Spleen (tissue), 11 donors: ENCODE measurements around the gene CCDC17. TPM values are rescaled to one million over a fixed set of nuclear protein-coding genes. Genes with fewer than 3 reads are reported as not detected.
"Not testable (repeated sequence)": the region's sequence is repeated elsewhere in the genome, so short reads cannot be mapped to it uniquely, and the experiment has no call there.

Experiments used
- DNase-seq: peaks from one replicate; pipeline ENCODE4 v3.0.0-alpha.2; 2020
- H3K27ac ChIP-seq, 8 donors: fragments of 200-600 bp; sonication (generic) in 7 of 8; 1 replicate in 4 of 8; 2 replicates in 4 of 8; pipeline versions ENCODE4 v1.5.0 to v1.8.0; 2016 to 2021; ENCODE audit warnings: inconsistent platforms in 4 of 8, mild to moderate bottlenecking in 4 of 8, moderate library complexity in 1 of 8
- H3K27me3 ChIP-seq, 7 donors: fragments of 200-600 bp; sonication (generic) in 6 of 7; replicated peaks in 1 of 7; 1 replicate in 4 of 7; 2 replicates in 3 of 7; pipeline versions ENCODE4 v1.5.0 to v1.8.0; 2016 to 2021; ENCODE audit warnings: inconsistent platforms in 3 of 7, mild to moderate bottlenecking in 1 of 7
- H3K36me3 ChIP-seq, 6 donors: fragments of 200-600 bp; sonication (generic) in 5 of 6; 1 replicate in 4 of 6; 2 replicates in 2 of 6; pipeline versions ENCODE4 v1.5.0 to v1.8.0; 2016 to 2021; ENCODE audit warnings: inconsistent platforms in 2 of 6
- H3K4me1 ChIP-seq, 6 donors: fragments of 200-600 bp; sonication (generic) in 5 of 6; 1 replicate in 3 of 6; 2 replicates in 3 of 6; pipeline versions ENCODE4 v1.5.0 to v1.8.0; 2016 to 2021; ENCODE audit warnings: inconsistent platforms in 3 of 6
- H3K4me3 ChIP-seq, 8 donors: fragments of 200-600 bp; sonication (generic) in 7 of 8; 1 replicate in 4 of 8; 2 replicates in 4 of 8; pipeline versions ENCODE4 v1.5.0 to v1.8.0; 2016 to 2021; ENCODE audit warnings: inconsistent platforms in 4 of 8, mild to moderate bottlenecking in 4 of 8, moderate library complexity in 2 of 8
- H3K9me3 ChIP-seq, 8 donors: fragments of 200-600 bp; sonication (generic) in 7 of 8; 1 replicate in 4 of 8; 2 replicates in 4 of 8; pipeline versions ENCODE4 v1.5.0 to v1.8.0; 2016 to 2021; ENCODE audit warnings: inconsistent platforms in 4 of 8
- POLR2A ChIP-seq, 3 donors: fragments of 450-650 bp; IDR thresholded peaks; one replicate each; pipeline ENCODE4 v1.5.1; 2017; ENCODE audit warnings: antibody characterized with exemption in 3 of 3, mild to moderate bottlenecking in 1 of 3
- POLR2AphosphoS5 ChIP-seq, 3 donors: sonication (generic); formaldehyde crosslinking; IDR thresholded peaks; one replicate each; pipeline ENCODE4 v1.5.1; 2017; ENCODE audit warnings: antibody characterized with exemption in 3 of 3
- WGBS, 5 donors: extraction: QIAGEN DNeasy Blood & Tissue Kit in 3 of 5; methylation state at CpG; one replicate each; pipeline versions ENCODE4 v1.1.5 to v1.1.7; 2013 to 2018; 5-methylcytosine and 5-hydroxymethylcytosine counted together
- intact Hi-C: fragments of 100-400 bp; cut with DNase I; formaldehyde crosslinking; loops from one replicate; pipeline ENCODE4 v1.15.0; 2023; ENCODE audit warnings: low total_unique reads
- polyA plus RNA-seq, 3 donors: library from polyadenylated mRNA; stranded (reverse); fragments of 200-250 nt; gene quantifications; one replicate each; pipeline ENCODE4 v1.2.1, GENCODE V29; 2013
- total RNA-seq, 7 donors: library from RNA; depleted of rRNA in 3 of 7; stranded (reverse); fragments of >200 nt in 3 of 7; fragmentation: NEBNext Ultra II Directional in 4 of 7; extraction: Animal tissue kit (Norgen Biotek cat#: 25700) in 4 of 7; gene quantifications; one replicate each; pipeline versions ENCODE4 v1.1.0 to v1.2.1, GENCODE V29; 2016 to 2021
- TF ChIP-seq, protein P1 (sequence below), 11 experiments: fragments of 200-600 bp in 7 of 11; fragments of 450-650 bp in 4 of 11; sonication (generic) in 4 of 11; IDR thresholded peaks in 8 of 11; conservative IDR thresholded peaks in 3 of 11; 1 replicate in 7 of 11; 2 replicates in 4 of 11; pipeline versions ENCODE4 v1.4.0 to v1.8.0; 2016 to 2021; ENCODE audit warnings: antibody characterized with exemption in 11 of 11, inconsistent platforms in 4 of 11, mild to moderate bottlenecking in 1 of 11
- donor health status: healthy with polysubstance abuse.
- donor health status: DM: no; HTN: no; CAD: no; lungs with moderate emphysema.
- donor health status: DM: no; HTN: no; CAD: no.
- donor health status: Bipolar disorder and iron deficiency.
- donor health status: healthy.
- donor health status: DM: no; HTN: no; CAD: no.
- donor health status: DM: yes; HTN: yes; CAD: no.

Gene CCDC17
- total and polyA plus RNA-seq, 10 donors: 0.55 to 7.6 (median 5.0) TPM

DNA sequence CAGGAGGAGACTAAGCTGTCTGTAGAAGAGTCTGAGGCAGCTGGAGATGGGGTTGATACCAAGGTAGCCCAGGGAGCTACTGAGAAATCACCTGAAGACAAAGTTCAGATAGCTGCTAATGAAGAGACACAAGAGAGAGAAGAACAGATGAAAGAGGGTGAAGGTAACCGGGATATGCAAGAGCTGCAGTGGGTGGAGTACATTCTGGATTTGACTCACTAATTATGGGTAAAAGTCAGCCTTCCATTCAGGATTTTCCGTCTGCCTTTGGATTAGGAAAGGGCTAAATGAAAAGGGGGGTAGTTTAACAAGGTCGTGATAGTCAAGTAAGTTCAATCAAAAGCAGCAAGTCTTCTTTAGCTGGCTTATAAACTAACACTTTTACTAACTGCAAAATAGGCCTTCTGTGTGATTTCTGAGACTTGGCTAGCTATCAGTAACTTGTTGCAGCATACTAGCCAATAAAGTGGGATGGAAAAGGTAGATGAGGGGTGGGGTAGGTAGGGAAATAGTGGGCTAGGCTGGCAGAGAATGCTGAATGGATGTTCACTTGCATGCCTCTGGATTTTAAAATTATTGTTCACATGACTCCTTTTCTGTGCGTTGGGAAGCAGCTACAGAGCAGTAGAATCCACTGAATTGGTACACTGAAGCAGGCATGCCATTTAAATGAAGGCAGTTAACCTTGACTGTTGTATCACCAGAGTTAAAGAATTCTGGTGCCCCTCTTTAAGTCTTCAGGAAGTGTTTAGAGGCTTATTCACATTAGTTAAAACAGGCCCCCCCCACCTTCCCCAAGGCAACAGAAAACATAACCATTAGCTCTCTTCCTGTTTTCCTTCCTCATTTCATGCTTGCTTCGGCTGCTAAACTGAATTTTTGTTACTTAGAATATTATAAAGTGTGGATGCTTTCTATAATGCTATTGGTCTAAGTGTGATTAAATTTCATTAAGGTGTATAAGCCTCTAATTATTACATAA lies 15.4 kb downstream of the CCDC17 start:
- Histone ChIP-seq H3K27me3 (no peaks in the 10 kb centered on the region), H3K4me1 (peaks cover 15 to 42% (median 30%) of the 10 kb centered on the region in 6 donors), H3K36me3 (peaks cover 0 to 97% (median 46%) of the 10 kb centered on the region in 6 donors), H3K9me3 (no peaks in the 10 kb centered on the region), H3K27ac (peak overlapping the region in 7 of 8 donors; percentile 9 to 77 (median 59)), H3K4me3 (no peak overlapping the region)
- intact Hi-C loops: no loop called here
- no peak for DNase-seq
- no peak for TF ChIP-seq POLR2AphosphoS5 (IDR thresholded peaks at IDR 0.05)
- TF ChIP-seq, protein P1, sequence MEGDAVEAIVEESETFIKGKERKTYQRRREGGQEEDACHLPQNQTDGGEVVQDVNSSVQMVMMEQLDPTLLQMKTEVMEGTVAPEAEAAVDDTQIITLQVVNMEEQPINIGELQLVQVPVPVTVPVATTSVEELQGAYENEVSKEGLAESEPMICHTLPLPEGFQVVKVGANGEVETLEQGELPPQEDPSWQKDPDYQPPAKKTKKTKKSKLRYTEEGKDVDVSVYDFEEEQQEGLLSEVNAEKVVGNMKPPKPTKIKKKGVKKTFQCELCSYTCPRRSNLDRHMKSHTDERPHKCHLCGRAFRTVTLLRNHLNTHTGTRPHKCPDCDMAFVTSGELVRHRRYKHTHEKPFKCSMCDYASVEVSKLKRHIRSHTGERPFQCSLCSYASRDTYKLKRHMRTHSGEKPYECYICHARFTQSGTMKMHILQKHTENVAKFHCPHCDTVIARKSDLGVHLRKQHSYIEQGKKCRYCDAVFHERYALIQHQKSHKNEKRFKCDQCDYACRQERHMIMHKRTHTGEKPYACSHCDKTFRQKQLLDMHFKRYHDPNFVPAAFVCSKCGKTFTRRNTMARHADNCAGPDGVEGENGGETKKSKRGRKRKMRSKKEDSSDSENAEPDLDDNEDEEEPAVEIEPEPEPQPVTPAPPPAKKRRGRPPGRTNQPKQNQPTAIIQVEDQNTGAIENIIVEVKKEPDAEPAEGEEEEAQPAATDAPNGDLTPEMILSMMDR (IDR thresholded peaks at IDR 0.05 in 8 of 11, conservative IDR thresholded peaks at IDR 0.05 in 3 of 11): no peak
- no peak for TF ChIP-seq POLR2A (IDR thresholded peaks at IDR 0.05)
- WGBS, 5 donors: 44 to 55% (median 54%) methylated on average over 5 of the region's 5 CpGs

DNA sequence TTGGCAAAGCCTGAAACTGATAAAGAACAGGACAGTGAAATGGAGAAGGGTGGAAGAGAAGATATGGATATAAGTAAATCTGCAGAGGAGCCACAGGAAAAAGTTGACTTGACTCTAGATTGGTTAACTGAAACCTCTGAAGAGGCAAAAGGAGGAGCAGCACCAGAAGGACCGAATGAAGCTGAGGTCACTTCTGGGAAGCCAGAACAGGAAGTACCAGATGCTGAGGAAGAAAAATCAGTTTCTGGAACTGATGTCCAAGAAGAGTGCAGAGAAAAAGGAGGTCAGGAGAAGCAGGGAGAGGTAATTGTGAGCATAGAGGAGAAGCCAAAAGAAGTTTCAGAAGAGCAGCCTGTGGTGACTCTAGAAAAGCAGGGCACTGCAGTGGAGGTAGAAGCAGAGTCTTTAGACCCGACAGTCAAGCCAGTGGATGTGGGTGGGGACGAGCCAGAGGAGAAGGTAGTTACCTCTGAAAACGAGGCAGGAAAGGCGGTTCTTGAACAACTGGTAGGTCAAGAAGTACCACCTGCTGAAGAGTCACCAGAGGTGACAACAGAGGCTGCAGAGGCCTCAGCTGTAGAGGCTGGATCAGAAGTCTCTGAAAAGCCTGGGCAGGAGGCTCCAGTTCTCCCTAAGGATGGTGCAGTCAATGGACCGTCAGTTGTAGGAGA lies 16.3 kb downstream of the CCDC17 start:
- DNase-seq: no peak
- WGBS, 5 donors: 56 to 76% (median 67%) methylated on average over 6 of the region's 6 CpGs
- intact Hi-C loops: no loop called here
- TF ChIP-seq POLR2A (IDR thresholded peaks at IDR 0.05) (no peak), POLR2AphosphoS5 (IDR thresholded peaks at IDR 0.05) (no peak)
- TF ChIP-seq, protein P1 (IDR thresholded peaks at IDR 0.05 in 8 of 11, conservative IDR thresholded peaks at IDR 0.05 in 3 of 11): no peak
- peaks cover 15 to 42% (median 30%) of the 10 kb centered on the region in 6 donors for H3K4me1 ChIP-seq
- H3K36me3 ChIP-seq: peaks cover 0 to 97% (median 46%) of the 10 kb centered on the region in 6 donors
- H3K9me3 ChIP-seq: no peaks in the 10 kb centered on the region
- H3K27ac ChIP-seq: peak overlapping the region in 6 of 8 donors; percentile 26 to 77 (median 64)
- no peak overlapping the region for H3K4me3 ChIP-seq
- H3K27me3 ChIP-seq: no peaks in the 10 kb centered on the region

DNA sequence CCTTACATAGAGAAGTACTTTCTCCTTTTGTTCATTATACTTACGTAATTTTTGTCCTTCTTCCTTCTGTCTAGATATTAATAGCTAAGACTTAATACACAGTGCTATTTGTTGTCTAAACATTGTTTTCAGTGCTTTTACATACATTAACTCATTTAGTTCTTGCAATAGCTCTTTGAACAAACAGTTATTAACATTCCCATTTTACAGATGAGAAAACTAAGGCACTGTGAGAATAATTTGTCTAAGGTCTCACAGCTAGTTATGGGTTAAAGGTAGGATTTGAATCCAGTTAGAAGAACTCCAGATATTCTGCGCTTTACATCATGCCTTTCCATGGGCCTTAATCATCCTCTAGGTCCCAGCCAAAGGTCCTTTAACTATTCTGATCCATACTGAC lies 19.6 kb downstream of the CCDC17 start:
- TF ChIP-seq POLR2AphosphoS5 (IDR thresholded peaks at IDR 0.05) (no peak), POLR2A (IDR thresholded peaks at IDR 0.05) (no peak)
- TF ChIP-seq, protein P1 (IDR thresholded peaks at IDR 0.05 in 8 of 11, conservative IDR thresholded peaks at IDR 0.05 in 3 of 11): no peak
- Histone ChIP-seq H3K9me3 (no peaks in the 10 kb centered on the region), H3K27me3 (no peaks in the 10 kb centered on the region), H3K27ac (no peak overlapping the region), H3K36me3 (peaks cover 0 to 77% (median 35%) of the 10 kb centered on the region in 6 donors), H3K4me3 (no peak overlapping the region), H3K4me1 (peaks cover 15 to 55% (median 27%) of the 10 kb centered on the region in 6 donors)
- no peak for DNase-seq
- 95 to 98% (median 98%) methylated on average over 2 of the region's 2 CpGs for WGBS, 5 donors
- intact Hi-C loops: no loop called here

DNA sequence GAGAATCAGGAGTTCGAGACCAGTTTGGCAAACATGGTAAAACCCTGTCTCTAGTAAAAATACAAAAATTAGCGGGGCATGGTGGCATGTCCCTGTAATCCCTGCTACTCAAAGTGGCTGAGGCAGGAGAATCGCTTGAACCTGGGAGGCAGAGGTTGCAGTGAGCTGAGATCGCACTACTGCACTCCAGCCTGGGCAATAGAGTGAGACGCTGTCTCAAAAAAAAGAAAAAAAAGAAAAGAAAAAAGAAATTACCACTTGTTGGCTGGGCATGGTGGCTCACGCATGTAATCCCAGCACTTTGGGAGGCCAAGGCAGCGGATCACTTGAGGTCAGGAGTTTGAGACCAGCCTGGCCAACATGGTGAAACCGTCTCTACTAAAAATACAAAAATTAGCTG lies 27.1 kb downstream of the CCDC17 start:
- intact Hi-C loops, H3K9me3 ChIP-seq: not testable (repeated sequence)
- peaks cover 0 to 75% (median 30%) of the 10 kb centered on the region in 6 donors for H3K36me3 ChIP-seq

More for the DNA sequence above, 27.1 kb downstream of the CCDC17 start:
- not testable (repeated sequence) for H3K4me3 ChIP-seq, H3K27me3 ChIP-seq, DNase-seq, H3K27ac ChIP-seq
- 95 to 98% (median 96%) methylated on average over 8 of the region's 8 CpGs for WGBS, 5 donors
- H3K4me1 ChIP-seq: peaks cover 0 to 41% (median 0%) of the 10 kb centered on the region in 6 donors
